ENCODE results near the gene REPIN1.

Gene REPIN1

DNA sequence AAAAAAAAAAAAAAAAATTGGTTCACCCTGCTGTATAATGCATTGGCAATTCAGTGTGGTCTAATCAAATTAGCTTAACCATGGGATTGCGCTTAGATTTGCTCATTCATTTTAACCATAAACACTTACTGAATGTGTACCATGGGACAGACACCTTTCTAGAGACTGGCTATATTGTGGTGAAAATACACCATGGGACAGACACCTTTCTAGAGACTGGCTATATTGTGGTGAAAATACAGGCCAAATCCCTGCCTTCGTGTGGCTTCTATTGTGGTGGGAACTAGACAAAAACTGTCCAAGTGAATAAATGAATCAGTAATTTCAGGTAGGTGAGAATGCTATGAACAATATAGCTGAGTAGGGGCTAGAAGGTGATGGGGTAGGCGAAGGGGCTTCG lies 10.2 kb upstream of the REPIN1 start:
- no peak for DNase-seq (ENCODE audit: low read depth)
- TF ChIP-seq, protein P1, sequence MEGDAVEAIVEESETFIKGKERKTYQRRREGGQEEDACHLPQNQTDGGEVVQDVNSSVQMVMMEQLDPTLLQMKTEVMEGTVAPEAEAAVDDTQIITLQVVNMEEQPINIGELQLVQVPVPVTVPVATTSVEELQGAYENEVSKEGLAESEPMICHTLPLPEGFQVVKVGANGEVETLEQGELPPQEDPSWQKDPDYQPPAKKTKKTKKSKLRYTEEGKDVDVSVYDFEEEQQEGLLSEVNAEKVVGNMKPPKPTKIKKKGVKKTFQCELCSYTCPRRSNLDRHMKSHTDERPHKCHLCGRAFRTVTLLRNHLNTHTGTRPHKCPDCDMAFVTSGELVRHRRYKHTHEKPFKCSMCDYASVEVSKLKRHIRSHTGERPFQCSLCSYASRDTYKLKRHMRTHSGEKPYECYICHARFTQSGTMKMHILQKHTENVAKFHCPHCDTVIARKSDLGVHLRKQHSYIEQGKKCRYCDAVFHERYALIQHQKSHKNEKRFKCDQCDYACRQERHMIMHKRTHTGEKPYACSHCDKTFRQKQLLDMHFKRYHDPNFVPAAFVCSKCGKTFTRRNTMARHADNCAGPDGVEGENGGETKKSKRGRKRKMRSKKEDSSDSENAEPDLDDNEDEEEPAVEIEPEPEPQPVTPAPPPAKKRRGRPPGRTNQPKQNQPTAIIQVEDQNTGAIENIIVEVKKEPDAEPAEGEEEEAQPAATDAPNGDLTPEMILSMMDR (conservative IDR thresholded peaks at IDR 0.05; ENCODE audit: control insufficient read depth, insufficient read depth, low read depth, low read length), result no peak
- H3K4me3 ChIP-seq (ENCODE audit: control insufficient read depth, low read depth, low read length), result no peak overlapping the region

DNA sequence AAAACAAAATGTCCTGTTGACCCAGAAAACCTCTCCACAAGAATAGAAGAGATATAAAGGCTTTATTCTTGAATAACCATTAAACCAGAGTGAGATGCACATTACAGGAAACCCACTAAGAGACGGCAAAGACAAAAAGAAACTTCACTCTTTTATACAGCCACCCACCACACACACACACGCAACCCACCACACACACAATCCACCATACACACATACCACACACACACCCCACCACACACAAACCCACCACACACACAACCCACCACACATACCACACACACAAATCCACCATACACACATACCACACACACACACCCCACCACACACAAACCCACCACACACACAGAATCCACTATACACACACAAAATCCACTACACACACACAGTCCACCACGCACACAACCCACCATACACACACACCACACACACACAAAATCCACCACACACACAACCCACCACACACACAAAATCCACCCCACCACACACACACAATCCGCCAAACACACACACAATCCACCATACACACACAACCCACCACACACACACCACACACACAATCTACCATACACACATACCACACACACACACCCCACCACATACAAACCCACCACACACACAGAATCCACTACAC lies 9.5 kb upstream of the REPIN1 start:
- no peak for DNase-seq (ENCODE audit: low read depth)
- no peak overlapping the region for H3K4me3 ChIP-seq (ENCODE audit: control insufficient read depth, low read depth, low read length)
- TF ChIP-seq, protein P1 (conservative IDR thresholded peaks at IDR 0.05; ENCODE audit: control insufficient read depth, insufficient read depth, low read depth, low read length), result no peak

DNA sequence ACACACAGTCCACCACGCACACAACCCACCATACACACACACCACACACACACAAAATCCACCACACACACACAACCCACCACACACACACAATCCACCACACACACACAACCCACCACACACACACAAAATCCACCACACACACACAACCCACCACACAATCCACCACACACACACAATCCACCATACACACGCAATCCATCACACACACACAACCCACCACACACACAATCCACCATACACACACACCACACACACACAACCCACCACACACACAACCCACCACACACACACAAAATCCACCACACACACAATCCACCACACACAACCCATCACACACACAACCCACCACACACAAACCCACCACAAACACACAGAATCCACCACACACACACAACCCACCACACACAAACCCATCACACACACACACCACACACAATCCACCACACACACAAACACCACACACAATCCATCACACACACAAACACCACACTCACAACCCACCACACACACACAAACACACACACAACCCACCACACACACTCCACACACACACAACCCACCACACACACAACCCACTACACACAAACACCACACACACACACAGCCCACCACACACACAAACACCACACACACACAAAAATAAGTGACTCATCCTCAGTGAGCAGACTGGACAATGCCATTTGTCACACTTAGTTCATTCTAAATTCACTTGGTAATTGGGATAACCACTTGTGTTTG lies 8.8 kb upstream of the REPIN1 start:
- H3K4me3 ChIP-seq (ENCODE audit: control insufficient read depth, low read depth, low read length), result no peak overlapping the region
- TF ChIP-seq, protein P1 (conservative IDR thresholded peaks at IDR 0.05; ENCODE audit: control insufficient read depth, insufficient read depth, low read depth, low read length), result no peak
- DNase-seq (ENCODE audit: low read depth), result no peak

DNA sequence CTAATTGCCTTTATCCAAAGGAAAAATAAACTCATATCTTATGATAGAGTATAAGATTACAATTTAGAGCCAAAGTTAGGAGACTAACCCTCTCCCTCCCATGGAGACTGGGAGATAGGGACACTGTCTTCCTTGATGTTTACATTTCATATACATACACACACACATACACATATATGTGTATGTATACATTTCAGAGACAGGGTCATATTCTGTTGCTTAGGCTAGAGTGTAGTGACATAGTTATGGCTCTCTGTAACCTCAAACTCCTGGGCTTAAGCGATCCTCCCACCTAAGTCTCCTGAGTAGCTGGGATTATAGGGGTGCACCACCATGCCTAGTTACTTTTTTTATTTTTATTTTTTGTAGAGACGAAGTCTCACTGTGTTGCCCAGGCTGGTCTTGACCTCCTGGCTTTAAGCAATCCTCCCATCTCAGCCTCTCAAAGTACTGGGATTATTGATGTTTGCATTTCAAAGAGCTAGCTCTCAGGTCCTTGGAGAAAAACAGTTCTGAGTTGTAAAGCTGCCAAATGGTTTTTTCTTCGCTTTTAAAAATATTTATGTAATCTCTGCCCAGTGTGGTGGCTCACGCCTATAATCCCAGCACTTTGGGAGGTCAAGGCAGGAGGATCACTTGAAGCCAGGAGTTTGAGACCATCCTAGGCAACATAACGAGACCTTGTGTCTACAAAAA lies 8.1 kb upstream of the REPIN1 start:
- no peak overlapping the region for H3K4me3 ChIP-seq (ENCODE audit: control insufficient read depth, low read depth, low read length)
- DNase-seq (ENCODE audit: low read depth), result no peak
- TF ChIP-seq, protein P1 (conservative IDR thresholded peaks at IDR 0.05; ENCODE audit: control insufficient read depth, insufficient read depth, low read depth, low read length), result no peak

DNA sequence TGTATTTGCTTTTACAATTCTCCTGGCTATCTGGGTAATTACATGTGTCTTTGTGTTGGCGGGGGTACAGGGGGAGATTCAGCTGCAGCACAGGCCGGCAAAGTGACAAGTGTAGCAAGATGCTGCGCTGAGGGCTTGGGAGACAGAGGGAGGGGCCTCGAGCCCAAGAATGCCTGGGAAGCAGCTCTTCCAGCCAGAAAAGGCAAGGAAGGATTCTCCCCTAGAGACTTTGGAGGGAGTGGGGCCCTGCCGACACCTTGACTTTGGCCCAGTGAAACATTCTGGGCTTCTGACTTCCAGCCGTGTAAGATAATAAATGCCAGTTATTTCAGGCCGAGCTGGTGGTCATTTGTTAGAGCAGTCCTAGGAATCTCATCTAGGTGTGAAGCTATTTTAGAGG lies 7.2 kb upstream of the REPIN1 start:
- TF ChIP-seq, protein P1 (conservative IDR thresholded peaks at IDR 0.05; ENCODE audit: control insufficient read depth, insufficient read depth, low read depth, low read length), result no peak
- no peak for DNase-seq (ENCODE audit: low read depth)

DNA sequence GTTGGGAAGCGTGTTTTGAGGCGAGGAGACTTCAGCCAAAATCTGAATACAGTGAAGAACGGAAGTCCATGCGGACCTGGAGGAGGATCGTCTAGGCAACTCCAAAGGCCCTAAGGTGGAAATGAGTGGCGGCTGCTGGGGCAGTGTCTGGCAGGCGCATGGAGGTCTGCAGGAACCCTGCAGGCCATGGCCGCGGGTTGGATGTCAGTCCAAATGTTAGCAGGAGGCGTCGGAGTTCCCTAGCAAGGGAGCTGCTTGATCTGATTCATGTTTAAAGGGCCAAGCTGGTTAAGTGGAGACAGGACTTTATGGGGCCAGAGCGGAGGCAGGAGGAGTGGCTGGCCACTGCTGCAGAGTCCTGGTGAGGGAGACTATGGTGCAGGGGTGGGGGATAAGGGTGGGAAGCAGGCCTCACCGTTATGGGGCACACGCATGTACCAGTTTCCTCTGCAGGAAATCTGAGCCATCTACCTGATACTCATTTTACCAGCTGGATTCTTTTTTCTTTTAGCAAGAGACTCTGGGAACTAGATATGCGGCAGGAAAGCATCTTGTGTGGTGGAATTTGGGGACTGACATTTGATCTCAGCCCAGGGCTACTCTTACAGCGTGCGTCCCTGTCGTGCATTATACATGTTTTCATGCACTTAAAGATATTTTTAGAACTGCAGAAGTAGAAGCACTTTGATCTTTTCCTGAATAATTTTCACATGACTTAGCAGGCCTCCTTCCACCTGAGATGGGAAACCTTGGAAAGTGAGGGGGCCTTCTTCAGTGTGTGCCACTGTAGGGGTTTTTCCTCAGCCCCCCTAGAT lies 6.6 kb upstream of the REPIN1 start:
- TF ChIP-seq, protein P1 (conservative IDR thresholded peaks at IDR 0.05; ENCODE audit: control insufficient read depth, insufficient read depth, low read depth, low read length), result no peak
- no peak overlapping the region for H3K4me3 ChIP-seq (ENCODE audit: control insufficient read depth, low read depth, low read length)
- DNase-seq (ENCODE audit: low read depth), result no peak

More for the DNA sequence above, 7.2 kb upstream of the REPIN1 start:
- H3K4me3 ChIP-seq (ENCODE audit: control insufficient read depth, low read depth, low read length), result no peak overlapping the region
